ENCODE results near the gene PMVK.

PMVK gene

DNA sequence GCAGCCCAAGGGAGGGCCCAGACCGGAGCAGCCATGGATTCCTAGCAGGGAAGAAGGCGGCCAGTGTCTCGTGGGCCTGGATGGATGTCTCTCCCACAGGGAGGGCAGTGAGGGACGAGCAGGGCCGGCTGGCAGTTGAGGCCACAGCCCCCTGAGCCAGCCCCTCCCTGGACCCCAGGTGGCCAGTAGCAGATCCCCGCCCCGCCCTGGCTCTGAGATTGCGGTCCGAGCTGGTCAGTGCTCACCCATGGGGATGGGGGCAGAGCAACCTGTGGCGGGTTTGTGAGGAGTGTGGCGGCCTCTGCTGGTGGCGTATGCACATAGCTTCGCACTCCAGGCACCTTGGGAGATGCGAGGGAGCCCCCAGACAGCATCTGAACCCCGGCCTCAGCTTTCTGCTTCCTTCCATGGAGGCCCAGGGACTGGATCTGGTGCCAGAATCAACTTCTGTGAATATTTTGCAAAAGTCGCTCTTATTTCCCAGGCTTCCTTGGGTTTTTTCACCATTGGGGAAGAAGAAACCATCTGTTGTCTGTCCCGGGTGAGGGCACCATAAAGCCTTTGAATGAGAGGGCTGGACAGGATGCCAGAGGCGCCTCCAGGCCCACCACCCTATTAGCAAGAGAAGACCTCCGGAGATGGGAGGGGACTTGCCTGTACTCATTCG lies 58.0 kb downstream of the PMVK start:
- DNase-seq (ENCODE audit: low read depth) = peak; percentile 56

DNA sequence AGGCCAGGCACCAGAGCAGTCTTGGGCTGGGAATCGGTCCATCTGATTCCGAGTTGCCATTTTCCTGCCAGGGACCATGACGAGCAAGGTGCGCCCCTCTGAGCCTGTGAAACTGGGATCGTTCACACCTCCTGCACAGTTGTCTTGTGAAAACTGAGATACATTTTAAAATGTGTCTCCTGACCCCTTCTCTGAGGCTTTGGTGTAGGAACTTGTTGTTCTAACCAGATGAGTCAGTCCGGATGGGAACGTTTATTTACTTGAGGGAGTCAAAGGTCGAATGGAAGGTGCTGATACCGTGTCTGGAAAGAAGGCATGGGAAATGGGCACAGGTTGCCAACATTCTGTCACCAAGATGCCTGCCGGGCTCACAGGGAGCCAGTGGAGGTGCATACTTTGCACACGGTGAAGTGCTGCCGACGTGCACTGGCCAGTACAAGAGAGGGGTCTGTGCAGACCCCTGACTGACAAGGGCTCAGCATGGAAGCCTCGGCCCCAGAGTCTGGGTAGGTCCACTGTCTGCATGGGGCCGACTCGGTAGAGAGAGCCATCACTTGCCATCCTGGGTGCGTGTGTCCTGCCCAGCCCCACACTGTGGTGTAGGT lies 59.0 kb downstream of the PMVK start:
- DNase-seq (ENCODE audit: low read depth) = no peak

DNA sequence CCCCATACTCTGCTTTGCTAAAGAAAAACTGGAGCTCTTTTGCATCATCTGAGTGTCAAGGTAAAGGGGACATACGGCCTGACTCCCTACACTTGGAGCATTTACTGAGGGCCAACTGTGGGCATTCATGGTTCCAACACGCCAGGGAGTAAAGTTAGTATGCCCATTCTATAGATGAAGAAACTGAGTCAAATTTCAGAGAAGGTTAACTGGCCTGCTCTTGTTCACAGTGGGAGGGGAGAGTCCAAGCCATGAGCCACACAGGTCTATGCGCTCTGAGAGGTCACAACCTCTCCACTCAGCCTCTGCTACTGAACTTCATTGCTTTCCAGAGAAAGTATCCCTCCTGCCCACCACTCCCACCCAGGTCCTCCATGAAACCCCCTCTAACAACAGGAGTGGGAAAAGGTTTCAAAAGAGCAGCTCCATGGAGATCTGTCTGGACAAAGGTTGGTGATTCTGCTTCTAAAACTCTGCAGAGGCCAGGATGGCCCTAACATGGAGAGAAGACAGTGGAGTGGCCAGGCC lies 59.6 kb downstream of the PMVK start:
- no peak for DNase-seq (ENCODE audit: low read depth)
